H9 (cell line): ENCODE measurements around the gene APBB2. TPM values are rescaled to one million over a fixed set of nuclear protein-coding genes. Genes with fewer than 3 reads are reported as not detected.
"Not testable (repeated sequence)": the region's sequence is repeated elsewhere in the genome, so short reads cannot be mapped to it uniquely, and the experiment has no call there.

Source experiments
- DNase-seq: peaks from one replicate; pipeline ENCODE4 v3.0.0-alpha.2; 2017
- H2AFZ ChIP-seq: one replicate; pipeline ENCODE4 v1.6.1; 2013; ENCODE audit warnings: mild to moderate bottlenecking, low read length, control low read depth, moderate library complexity
- H2AK5ac ChIP-seq: 2 replicates; pipeline ENCODE4 v1.6.1; 2013; ENCODE audit warnings: low read length, control low read depth, mixed read lengths; ENCODE audit not compliant: insufficient read length
- H2BK120ac ChIP-seq: one replicate; pipeline ENCODE4 v1.6.1; 2013; ENCODE audit warnings: low read depth, mild to moderate bottlenecking, low read length, control low read depth, inconsistent platforms; ENCODE audit not compliant: poor library complexity, severe bottlenecking
- H2BK12ac ChIP-seq: 2 replicates; pipeline ENCODE4 v1.6.1; 2013; ENCODE audit warnings: low read length, control low read depth, mixed read lengths, low read depth; ENCODE audit not compliant: insufficient read length
- H2BK15ac ChIP-seq: 2 replicates; pipeline ENCODE4 v1.6.1; 2013; ENCODE audit warnings: low read depth, low read length, control low read depth
- H2BK20ac ChIP-seq: one replicate; pipeline ENCODE4 v1.6.1; 2013; ENCODE audit warnings: low read depth, mild to moderate bottlenecking, low read length, control low read depth, inconsistent platforms; ENCODE audit not compliant: poor library complexity, severe bottlenecking
- H2BK5ac ChIP-seq: 2 replicates; pipeline ENCODE4 v1.6.1; 2013; ENCODE audit warnings: low read length, control low read depth, mixed read lengths; ENCODE audit not compliant: insufficient read length
- H3K14ac ChIP-seq: 2 replicates; pipeline ENCODE4 v1.6.1; 2013; ENCODE audit warnings: low read length, control low read depth; ENCODE audit not compliant: insufficient read depth
- H3K18ac ChIP-seq: 2 replicates; pipeline ENCODE4 v1.6.1; 2013; ENCODE audit warnings: low read depth, mild to moderate bottlenecking, mixed read lengths, low read length, control low read depth; ENCODE audit not compliant: insufficient read length
- H3K23ac ChIP-seq: 2 replicates; pipeline ENCODE4 v1.6.1; 2013; ENCODE audit warnings: low read length, control low read depth, mixed read lengths, low read depth; ENCODE audit not compliant: insufficient read length
- H3K23me2 ChIP-seq: 2 replicates; pipeline ENCODE4 v1.6.1; 2013; ENCODE audit warnings: low read depth, mild to moderate bottlenecking, mixed read lengths, low read length, control low read depth; ENCODE audit not compliant: insufficient read length, poor library complexity, severe bottlenecking
- H3K27ac ChIP-seq: 2 replicates; pipeline ENCODE4 v1.5.1; 2013; ENCODE audit warnings: low read length, control low read depth, mixed read lengths, low read depth; ENCODE audit not compliant: insufficient read length
- H3K27me3 ChIP-seq: 2 replicates; pipeline ENCODE4 v1.6.1; 2013; ENCODE audit warnings: low read length, control low read depth, inconsistent platforms; ENCODE audit not compliant: insufficient read depth
- H3K4ac ChIP-seq: 2 replicates; pipeline ENCODE4 v1.6.1; 2013; ENCODE audit warnings: low read depth, mild to moderate bottlenecking, control low read depth, inconsistent platforms, low read length, moderate library complexity
- H3K4me1 ChIP-seq: 2 replicates; pipeline ENCODE4 v1.6.1; 2013; ENCODE audit warnings: low read length, control low read depth, inconsistent platforms; ENCODE audit not compliant: insufficient read depth
- H3K4me2 ChIP-seq: 2 replicates; pipeline ENCODE4 v1.6.1; 2013; ENCODE audit warnings: low read length, control low read depth, mixed read lengths; ENCODE audit not compliant: insufficient read length, insufficient read depth
- H3K56ac ChIP-seq: 2 replicates; pipeline ENCODE4 v1.6.1; 2013; ENCODE audit warnings: low read depth, mild to moderate bottlenecking, mixed read lengths, low read length, control low read depth; ENCODE audit not compliant: insufficient read length
- H3K79me1 ChIP-seq: 2 replicates; pipeline ENCODE4 v1.6.1; 2013; ENCODE audit warnings: low read depth, mild to moderate bottlenecking, moderate library complexity, low read length, control low read depth, inconsistent platforms; ENCODE audit not compliant: insufficient read depth, poor library complexity, severe bottlenecking
- H3K79me2 ChIP-seq: 2 replicates; pipeline ENCODE4 v1.6.1; 2013; ENCODE audit warnings: low read length, control low read depth, inconsistent platforms; ENCODE audit not compliant: insufficient read depth
- H3K9ac ChIP-seq: 2 replicates; pipeline ENCODE4 v1.6.1; 2013; ENCODE audit warnings: low read length, control low read depth, mixed read lengths; ENCODE audit not compliant: insufficient read length; ENCODE audit errors: extremely low read depth
- H3K9me3 ChIP-seq: one replicate; pipeline ENCODE4 v1.6.1; 2013; ENCODE audit warnings: low read depth, low read length, inconsistent platforms; ENCODE audit not compliant: control insufficient read depth
- H3T11ph ChIP-seq: one replicate; pipeline ENCODE4 v1.6.1; 2013; ENCODE audit warnings: mild to moderate bottlenecking, low read length, control low read depth, inconsistent platforms
- H4K20me1 ChIP-seq: one replicate; pipeline ENCODE4 v1.6.1; 2013; ENCODE audit not compliant: control insufficient read depth, insufficient read length, insufficient read depth
- H4K5ac ChIP-seq: 2 replicates; pipeline ENCODE4 v1.6.1; 2013; ENCODE audit warnings: low read depth, mild to moderate bottlenecking, mixed read lengths, low read length, control low read depth; ENCODE audit not compliant: insufficient read length
- H4K8ac ChIP-seq: replicated peaks from 2 replicates; pipeline ENCODE4 v1.6.1; 2013; ENCODE audit warnings: low read length, control low read depth, mixed read lengths, low read depth; ENCODE audit not compliant: insufficient read length
- H4K91ac ChIP-seq: 2 replicates; pipeline ENCODE4 v1.6.1; 2013; ENCODE audit warnings: low read depth, mild to moderate bottlenecking, moderate library complexity, mixed read lengths, low read length, control low read depth; ENCODE audit not compliant: insufficient read length
- H3K27ac Mint-ChIP-seq, 3 experiments: 2 replicates in 2 of 3; 3 replicates in 1 of 3; pipeline ENCODE4 v1.8.0; 2020 to 2021; ENCODE audit warnings: mixed read lengths in 3 of 3, mild to moderate bottlenecking in 1 of 3, moderate library complexity in 1 of 3
- H3K27me3 Mint-ChIP-seq: 2 replicates; pipeline ENCODE4 v1.8.0; 2021; ENCODE audit warnings: low read depth, mild to moderate bottlenecking, moderate library complexity, mixed read lengths
- H3K36me3 Mint-ChIP-seq, 3 experiments: 2 replicates in 2 of 3; 3 replicates in 1 of 3; pipeline ENCODE4 v1.8.0; 2020 to 2021; ENCODE audit warnings: low read depth in 3 of 3, mixed read lengths in 3 of 3; ENCODE audit not compliant: insufficient read depth in 1 of 3
- H3K4me1 Mint-ChIP-seq, 2 experiments: 2 replicates each; pipeline ENCODE4 v1.8.0; 2020; ENCODE audit warnings: mixed read lengths in 2 of 2
- H3K4me3 Mint-ChIP-seq, 2 experiments: 2 replicates in 1 of 2; 3 replicates in 1 of 2; pipeline ENCODE4 v1.8.0; 2020 to 2021; ENCODE audit warnings: mild to moderate bottlenecking in 2 of 2, mixed read lengths in 2 of 2, moderate library complexity in 1 of 2
- H3K9me3 Mint-ChIP-seq, 2 experiments: 2 replicates in 1 of 2; 3 replicates in 1 of 2; pipeline ENCODE4 v1.8.0; 2020; ENCODE audit warnings: mild to moderate bottlenecking in 2 of 2, mixed read lengths in 2 of 2, moderate library complexity in 1 of 2
- WGBS: extraction: QIAGEN DNeasy Blood & Tissue Kit; methylation state at CpG from one replicate; pipeline ENCODE4 v1.1.7; 2013; ENCODE audit warnings: missing lambda C conversion rate, low lambda C conversion rate, mixed read lengths; ENCODE audit not compliant: insufficient read length; ENCODE audit errors: extremely low coverage; 5-methylcytosine and 5-hydroxymethylcytosine counted together
- total RNA-seq: library from RNA; stranded (reverse); gene quantifications from 2 replicates; pipeline ENCODE4 v1.2.1, GENCODE V29; 2021
- TF ChIP-seq, protein P1 (sequence below): fragments of 200-600 bp; sonication (generic); conservative IDR thresholded peaks from 3 replicates; pipeline ENCODE4 v1.8.0; 2021; ENCODE audit warnings: antibody characterized with exemption, mild to moderate bottlenecking

Gene APBB2
- total RNA-seq, 1 experiment from 2014 or later: 39.6 TPM

DNA sequence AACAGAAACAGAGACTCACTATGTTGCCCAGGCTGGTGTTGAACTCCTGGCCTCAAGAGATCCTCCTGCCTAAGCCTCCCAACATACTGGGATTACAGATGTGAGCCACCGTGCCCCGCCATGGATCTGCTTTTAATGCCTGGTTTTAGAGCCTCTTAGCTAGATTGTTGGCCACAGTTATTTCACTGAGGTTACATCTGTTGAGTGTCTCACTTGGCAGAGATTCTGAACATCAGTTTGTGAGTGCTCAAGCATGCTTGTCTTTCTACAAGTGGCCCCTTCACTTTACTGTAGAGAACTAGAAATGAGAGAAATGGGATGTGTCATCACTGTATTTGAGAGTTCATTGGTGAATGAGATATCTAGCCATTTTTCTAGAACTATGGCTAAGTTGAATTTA, 218.5 kb downstream of the APBB2 start:
- Mint-ChIP-seq H3K9me3 (no peaks in the 10 kb centered on the region), H3K4me1 (peaks cover 15% of the 10 kb centered on the region in 2 experiments), H3K27ac (no peak overlapping the region; a peak in 1 of 7 replicates), H3K27me3 (no peaks in the 10 kb centered on the region), H3K36me3 (no peaks in the 10 kb centered on the region), H3K4me3 (no peak overlapping the region)
- no peak overlapping the region for H3K18ac ChIP-seq
- H3K14ac ChIP-seq: no peak overlapping the region
- no peak overlapping the region for H3T11ph ChIP-seq
- H3K4ac ChIP-seq: no peak overlapping the region
- no peak overlapping the region for H3K4me2 ChIP-seq
- H3K56ac ChIP-seq: no peak overlapping the region
- no peak overlapping the region for H4K5ac ChIP-seq
- H2BK12ac ChIP-seq: no peak overlapping the region
- no peak overlapping the region for H2BK20ac ChIP-seq
- H2BK15ac ChIP-seq: no peak overlapping the region
- no peak overlapping the region for H2AK5ac ChIP-seq
- H3K23ac ChIP-seq: no peak overlapping the region
- H2BK5ac ChIP-seq: no peak overlapping the region
- no peaks in the 10 kb centered on the region for H4K20me1 ChIP-seq
- no peaks in the 10 kb centered on the region for H3K23me2 ChIP-seq
- H3K9me3 ChIP-seq: no peaks in the 10 kb centered on the region
- no CpG with 5 or more reads among the region's 2 CpGs for WGBS
- no peak for DNase-seq
- no peak overlapping the region for H4K8ac ChIP-seq
- no peak overlapping the region for H3K27ac ChIP-seq
- no peak overlapping the region for H4K91ac ChIP-seq
- H2AFZ ChIP-seq: no peak overlapping the region
- H3K79me2 ChIP-seq: no peaks in the 10 kb centered on the region
- H3K79me1 ChIP-seq: no peaks in the 10 kb centered on the region
- H3K9ac ChIP-seq: no peak overlapping the region
- no peak overlapping the region for H2BK120ac ChIP-seq
- H3K27me3 ChIP-seq: no peaks in the 10 kb centered on the region
- H3K4me1 ChIP-seq: no peaks in the 10 kb centered on the region
- TF ChIP-seq, protein P1, sequence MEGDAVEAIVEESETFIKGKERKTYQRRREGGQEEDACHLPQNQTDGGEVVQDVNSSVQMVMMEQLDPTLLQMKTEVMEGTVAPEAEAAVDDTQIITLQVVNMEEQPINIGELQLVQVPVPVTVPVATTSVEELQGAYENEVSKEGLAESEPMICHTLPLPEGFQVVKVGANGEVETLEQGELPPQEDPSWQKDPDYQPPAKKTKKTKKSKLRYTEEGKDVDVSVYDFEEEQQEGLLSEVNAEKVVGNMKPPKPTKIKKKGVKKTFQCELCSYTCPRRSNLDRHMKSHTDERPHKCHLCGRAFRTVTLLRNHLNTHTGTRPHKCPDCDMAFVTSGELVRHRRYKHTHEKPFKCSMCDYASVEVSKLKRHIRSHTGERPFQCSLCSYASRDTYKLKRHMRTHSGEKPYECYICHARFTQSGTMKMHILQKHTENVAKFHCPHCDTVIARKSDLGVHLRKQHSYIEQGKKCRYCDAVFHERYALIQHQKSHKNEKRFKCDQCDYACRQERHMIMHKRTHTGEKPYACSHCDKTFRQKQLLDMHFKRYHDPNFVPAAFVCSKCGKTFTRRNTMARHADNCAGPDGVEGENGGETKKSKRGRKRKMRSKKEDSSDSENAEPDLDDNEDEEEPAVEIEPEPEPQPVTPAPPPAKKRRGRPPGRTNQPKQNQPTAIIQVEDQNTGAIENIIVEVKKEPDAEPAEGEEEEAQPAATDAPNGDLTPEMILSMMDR: no peak

DNA sequence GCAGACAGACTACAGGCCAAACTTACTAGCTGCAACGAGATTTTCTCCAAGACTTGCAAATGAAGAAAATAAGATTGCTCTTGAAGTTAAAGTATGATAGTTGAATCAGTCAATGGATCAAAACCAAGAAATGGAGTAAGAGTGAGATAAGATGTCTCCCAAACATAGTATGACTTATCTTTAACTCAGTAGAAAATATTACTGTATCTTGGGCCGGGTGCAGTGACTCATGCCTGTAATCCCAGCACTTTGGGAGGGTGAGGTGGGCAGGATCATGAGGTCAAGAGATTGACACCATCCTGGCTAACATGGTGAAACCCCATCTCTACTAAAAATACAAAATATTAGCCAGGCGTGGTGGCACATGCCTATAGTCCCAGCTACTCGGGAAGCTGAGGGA, 220.0 kb downstream of the APBB2 start:
- not testable (repeated sequence) for H3K27me3 Mint-ChIP-seq, H4K5ac ChIP-seq, H3K14ac ChIP-seq, H3K23ac ChIP-seq, H3K18ac ChIP-seq, H2AFZ ChIP-seq, H3K79me1 ChIP-seq, H3K79me2 ChIP-seq, H3K23me2 ChIP-seq, H3K27ac Mint-ChIP-seq, H3K4me2 ChIP-seq, H2BK15ac ChIP-seq, H3K9ac ChIP-seq, H3K4me1 ChIP-seq, H2BK5ac ChIP-seq, H3K4ac ChIP-seq, H3K27me3 ChIP-seq, H2BK20ac ChIP-seq, H4K91ac ChIP-seq, H3K9me3 Mint-ChIP-seq, H3K36me3 Mint-ChIP-seq, H2AK5ac ChIP-seq, H3K56ac ChIP-seq, H3K27ac ChIP-seq, H2BK120ac ChIP-seq, H3T11ph ChIP-seq, H3K9me3 ChIP-seq, H4K8ac ChIP-seq, DNase-seq, H2BK12ac ChIP-seq, H4K20me1 ChIP-seq, H3K4me3 Mint-ChIP-seq
- no CpG with 5 or more reads among the region's 4 CpGs for WGBS
- H3K4me1 Mint-ChIP-seq: peaks cover 14 to 15% of the 10 kb centered on the region in 2 experiments
